ENCODE measurements around the gene DPH5. TPM values are rescaled to one million over a fixed set of nuclear protein-coding genes. Genes with fewer than 3 reads are reported as not detected.

Gene DPH5
- total RNA-seq, 4 donors from 2014 or later = 3.0 to 26.4 (median 8.5) TPM

DNA sequence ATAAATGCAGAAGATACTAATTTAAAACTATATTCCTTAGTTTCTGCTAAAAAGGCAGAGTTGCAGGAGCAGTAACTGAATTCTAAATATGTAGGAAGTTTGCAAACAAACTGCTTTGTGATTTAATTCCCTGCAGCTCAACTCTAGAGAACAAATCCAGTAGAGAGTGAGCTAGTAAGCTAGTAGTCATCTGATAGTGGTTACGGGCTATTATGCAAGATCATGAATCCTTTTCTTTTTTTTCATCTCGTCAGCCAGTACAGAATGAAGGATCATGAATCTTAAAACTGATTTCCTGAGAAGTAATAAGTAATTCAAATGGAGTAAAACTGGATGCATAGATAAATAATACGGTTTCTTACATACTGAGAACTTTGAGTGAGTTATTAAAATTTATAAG is 3.3 kb downstream of the DPH5 start:
- Histone ChIP-seq H3K27me3 (no peaks in the 10 kb centered on the region), H3K9me3 (no peaks in the 10 kb centered on the region), H3K4me3 (no peak overlapping the region), H3K27ac (no peak overlapping the region), H3K4me1 (peaks cover 0 to 11% (median 0%) of the 10 kb centered on the region in 4 donors), H3K36me3 (no peaks in the 10 kb centered on the region)
- no peak for DNase-seq
- TF ChIP-seq POLR2A (IDR thresholded peaks at IDR 0.05) = no peak
- TF ChIP-seq, protein P1, sequence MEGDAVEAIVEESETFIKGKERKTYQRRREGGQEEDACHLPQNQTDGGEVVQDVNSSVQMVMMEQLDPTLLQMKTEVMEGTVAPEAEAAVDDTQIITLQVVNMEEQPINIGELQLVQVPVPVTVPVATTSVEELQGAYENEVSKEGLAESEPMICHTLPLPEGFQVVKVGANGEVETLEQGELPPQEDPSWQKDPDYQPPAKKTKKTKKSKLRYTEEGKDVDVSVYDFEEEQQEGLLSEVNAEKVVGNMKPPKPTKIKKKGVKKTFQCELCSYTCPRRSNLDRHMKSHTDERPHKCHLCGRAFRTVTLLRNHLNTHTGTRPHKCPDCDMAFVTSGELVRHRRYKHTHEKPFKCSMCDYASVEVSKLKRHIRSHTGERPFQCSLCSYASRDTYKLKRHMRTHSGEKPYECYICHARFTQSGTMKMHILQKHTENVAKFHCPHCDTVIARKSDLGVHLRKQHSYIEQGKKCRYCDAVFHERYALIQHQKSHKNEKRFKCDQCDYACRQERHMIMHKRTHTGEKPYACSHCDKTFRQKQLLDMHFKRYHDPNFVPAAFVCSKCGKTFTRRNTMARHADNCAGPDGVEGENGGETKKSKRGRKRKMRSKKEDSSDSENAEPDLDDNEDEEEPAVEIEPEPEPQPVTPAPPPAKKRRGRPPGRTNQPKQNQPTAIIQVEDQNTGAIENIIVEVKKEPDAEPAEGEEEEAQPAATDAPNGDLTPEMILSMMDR (IDR thresholded peaks at IDR 0.05) = no peak

DNA sequence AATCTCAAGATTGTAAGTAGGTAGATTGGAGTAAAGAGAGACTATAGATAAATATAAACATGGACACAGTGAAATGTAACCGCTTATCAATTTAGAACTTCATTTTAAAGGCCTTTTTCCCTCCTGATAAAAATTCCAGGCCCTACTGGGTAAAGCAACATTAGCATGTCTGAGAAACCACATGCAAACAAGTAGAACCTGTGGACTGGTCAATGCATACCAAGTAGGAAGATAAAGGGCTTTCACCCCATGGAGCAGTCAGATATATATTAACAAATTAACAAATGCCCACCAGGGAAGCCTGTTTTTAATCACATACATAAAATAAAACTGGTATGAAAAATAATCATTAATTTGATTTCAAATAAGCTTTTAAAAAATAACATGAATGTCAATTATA is 8.1 kb downstream of the DPH5 start:
- Histone ChIP-seq H3K4me1 (no peaks in the 10 kb centered on the region), H3K36me3 (peaks cover 0 to 7% (median 0%) of the 10 kb centered on the region in 3 donors), H3K27me3 (no peaks in the 10 kb centered on the region), H3K9me3 (no peaks in the 10 kb centered on the region), H3K4me3 (no peak overlapping the region), H3K27ac (no peak overlapping the region)
- TF ChIP-seq, protein P1 (IDR thresholded peaks at IDR 0.05) = no peak
- no peak for TF ChIP-seq POLR2A (IDR thresholded peaks at IDR 0.05)
- DNase-seq = no peak

DNA sequence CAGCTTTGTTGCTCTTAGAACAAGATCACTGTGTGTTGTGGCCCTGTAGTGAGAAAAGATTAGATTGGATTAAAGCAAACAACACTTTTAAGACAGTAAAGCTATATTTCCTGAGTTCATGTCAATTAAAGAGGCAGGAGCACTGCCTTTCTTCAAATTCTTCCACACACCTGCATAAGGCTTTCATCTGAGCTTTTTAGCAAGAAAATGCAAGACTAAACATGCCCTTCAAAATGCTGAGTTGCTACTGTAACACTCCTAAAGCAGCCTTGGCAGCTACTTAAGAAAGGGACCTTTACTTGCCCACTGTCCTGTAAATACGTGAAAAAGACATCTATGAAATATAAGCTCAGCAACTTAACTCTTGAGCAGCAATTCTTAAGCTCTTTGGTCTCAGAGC is 11.8 kb downstream of the DPH5 start:
- no peak for TF ChIP-seq POLR2A (IDR thresholded peaks at IDR 0.05)
- TF ChIP-seq, protein P1 (IDR thresholded peaks at IDR 0.05) = no peak
- no peaks in the 10 kb centered on the region for H3K4me1 ChIP-seq
- no peak overlapping the region for H3K4me3 ChIP-seq
- DNase-seq = no peak
- H3K27me3 ChIP-seq = no peaks in the 10 kb centered on the region
- no peaks in the 10 kb centered on the region for H3K9me3 ChIP-seq
- peaks cover 0 to 7% (median 0%) of the 10 kb centered on the region in 3 donors for H3K36me3 ChIP-seq
- H3K27ac ChIP-seq = no peak overlapping the region

DNA sequence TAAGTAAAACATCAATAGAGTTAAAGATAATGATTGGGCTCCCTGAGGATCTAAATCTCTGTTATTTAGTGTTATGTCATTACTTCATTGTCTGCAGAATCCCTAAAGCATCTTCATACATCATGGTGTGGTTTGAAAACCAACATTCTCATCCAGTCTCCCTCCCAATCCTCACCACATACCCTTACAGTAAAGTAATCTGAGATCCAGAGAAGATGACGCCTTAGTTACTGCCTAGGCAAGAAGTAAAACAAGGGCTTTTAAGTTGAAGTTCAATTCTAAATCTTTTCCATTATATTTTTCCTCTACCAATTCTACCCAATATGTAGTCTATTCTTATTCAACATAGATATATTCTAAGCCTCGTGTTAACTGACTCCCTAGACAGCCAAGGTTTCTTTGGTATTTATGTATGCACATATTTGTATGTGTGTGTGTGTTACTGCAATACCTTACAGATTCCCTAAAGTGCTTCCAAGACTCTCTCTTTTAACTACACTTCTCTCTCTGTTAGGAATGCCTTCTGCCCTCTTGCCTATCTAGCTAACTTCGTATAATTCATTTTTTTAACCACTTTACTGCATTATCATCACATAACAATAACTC is 17.3 kb downstream of the DPH5 start:
- TF ChIP-seq, protein P1 (IDR thresholded peaks at IDR 0.05) = no peak
- TF ChIP-seq POLR2A (IDR thresholded peaks at IDR 0.05) = no peak
- no peak overlapping the region for H3K27ac ChIP-seq
- no peak overlapping the region for H3K4me3 ChIP-seq
- peaks cover 0 to 6% (median 0%) of the 10 kb centered on the region in 4 donors for H3K4me1 ChIP-seq
- peaks cover 0 to 2% (median 0%) of the 10 kb centered on the region in 3 donors for H3K36me3 ChIP-seq
- DNase-seq = no peak
- H3K9me3 ChIP-seq = no peaks in the 10 kb centered on the region
- no peaks in the 10 kb centered on the region for H3K27me3 ChIP-seq

DNA sequence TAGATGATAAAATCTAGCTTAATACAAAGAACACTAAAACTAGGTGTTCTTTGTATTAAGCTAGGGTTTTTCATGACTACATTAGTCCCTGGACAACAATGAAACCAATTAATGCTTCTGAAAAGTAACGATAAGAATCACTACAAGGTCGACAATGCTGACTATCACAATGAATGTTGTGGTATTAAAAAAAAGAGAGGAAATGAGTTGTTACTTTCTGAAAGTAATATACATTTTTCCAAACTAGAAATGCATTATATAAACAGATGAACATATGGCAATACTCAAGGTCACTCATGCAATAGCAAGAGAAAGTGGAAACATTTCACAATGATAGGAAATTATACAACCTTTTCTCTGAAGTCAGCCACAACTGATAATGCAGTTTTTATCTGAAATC is 19.0 kb downstream of the DPH5 start:
- no peak overlapping the region for H3K27ac ChIP-seq
- H3K36me3 ChIP-seq = no peaks in the 10 kb centered on the region
- no peak for DNase-seq
- no peaks in the 10 kb centered on the region for H3K27me3 ChIP-seq
- no peaks in the 10 kb centered on the region for H3K9me3 ChIP-seq
- peaks cover 0 to 6% (median 0%) of the 10 kb centered on the region in 4 donors for H3K4me1 ChIP-seq
- H3K4me3 ChIP-seq = no peak overlapping the region
- TF ChIP-seq, protein P1 (IDR thresholded peaks at IDR 0.05) = no peak
- no peak for TF ChIP-seq POLR2A (IDR thresholded peaks at IDR 0.05)
